ENCODE results near the gene ZNF426. TPM values are rescaled to one million over a fixed set of nuclear protein-coding genes. Genes with fewer than 3 reads are reported as not detected.

The ZNF426 gene
- total RNA-seq, 2 experiments from 2014 or later: 8.0 to 8.5 TPM

DNA sequence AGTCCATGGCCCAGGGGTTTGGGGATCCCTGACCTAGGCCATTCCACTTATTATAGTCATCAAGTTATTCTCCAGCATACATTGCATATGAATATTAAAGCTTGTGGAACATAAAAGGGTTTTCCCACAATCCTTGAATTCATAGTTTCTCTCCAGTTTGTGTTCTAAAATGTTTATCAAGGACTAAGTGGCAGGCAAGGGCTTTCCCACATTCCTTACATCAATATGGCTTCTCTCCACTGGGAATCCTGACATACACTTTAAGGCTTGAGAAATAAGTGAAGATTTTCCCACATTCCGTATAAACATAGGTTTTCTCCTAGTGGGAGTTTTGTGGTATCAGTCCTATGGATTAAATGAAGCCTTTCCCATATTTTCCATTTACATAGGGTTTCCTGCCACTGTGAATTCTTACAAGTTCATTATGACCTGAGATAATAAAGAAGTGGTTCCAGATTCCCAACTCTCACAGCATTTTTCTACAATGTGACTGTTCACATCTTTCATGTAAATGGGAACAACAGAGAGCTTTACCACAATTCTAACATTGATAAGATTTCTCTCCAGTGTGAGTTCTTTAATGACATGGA, 14.5 kb downstream of the ZNF426 start:
- BruUV-seq (replicated peaks): no TSS peak
- no peak for TF ChIP-seq EZH2phosphoT487 (IDR thresholded peaks at IDR 0.05; ENCODE audit: borderline replicate concordance, low read depth, low read length)
- TF ChIP-seq, protein P1, sequence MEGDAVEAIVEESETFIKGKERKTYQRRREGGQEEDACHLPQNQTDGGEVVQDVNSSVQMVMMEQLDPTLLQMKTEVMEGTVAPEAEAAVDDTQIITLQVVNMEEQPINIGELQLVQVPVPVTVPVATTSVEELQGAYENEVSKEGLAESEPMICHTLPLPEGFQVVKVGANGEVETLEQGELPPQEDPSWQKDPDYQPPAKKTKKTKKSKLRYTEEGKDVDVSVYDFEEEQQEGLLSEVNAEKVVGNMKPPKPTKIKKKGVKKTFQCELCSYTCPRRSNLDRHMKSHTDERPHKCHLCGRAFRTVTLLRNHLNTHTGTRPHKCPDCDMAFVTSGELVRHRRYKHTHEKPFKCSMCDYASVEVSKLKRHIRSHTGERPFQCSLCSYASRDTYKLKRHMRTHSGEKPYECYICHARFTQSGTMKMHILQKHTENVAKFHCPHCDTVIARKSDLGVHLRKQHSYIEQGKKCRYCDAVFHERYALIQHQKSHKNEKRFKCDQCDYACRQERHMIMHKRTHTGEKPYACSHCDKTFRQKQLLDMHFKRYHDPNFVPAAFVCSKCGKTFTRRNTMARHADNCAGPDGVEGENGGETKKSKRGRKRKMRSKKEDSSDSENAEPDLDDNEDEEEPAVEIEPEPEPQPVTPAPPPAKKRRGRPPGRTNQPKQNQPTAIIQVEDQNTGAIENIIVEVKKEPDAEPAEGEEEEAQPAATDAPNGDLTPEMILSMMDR (conservative IDR thresholded peaks at IDR 0.05; ENCODE audit: low read length): no peak
- ChIA-PET CTCF (ENCODE audit: unreplicated experiment) (no interaction called here), POLR2A (no interaction called here)
- intact Hi-C loops (cut with micrococcal nuclease; ENCODE audit: unreplicated experiment): no loop called here
- Histone ChIP-seq H3K9me2 (ENCODE audit: insufficient read depth, low read length) (no peaks in the 10 kb centered on the region), H3K9me3 (ENCODE audit: low read length) (peaks cover 16% of the 10 kb centered on the region; the same call in 1 of the 2 replicates), H3K27ac (ENCODE audit: low read depth, low read length, poor library complexity, severe bottlenecking) (no peak overlapping the region), H4K20me1 (ENCODE audit: insufficient read depth, low read length) (no peaks in the 10 kb centered on the region), H3K79me2 (ENCODE audit: insufficient read depth, low read depth, low read length) (no peaks in the 10 kb centered on the region), H2AFZ (ENCODE audit: low read length) (no peak overlapping the region), H3K4me1 (ENCODE audit: insufficient read depth, low read length, poor library complexity, severe bottlenecking) (no peaks in the 10 kb centered on the region), H3K4me3 (ENCODE audit: low read depth, low read length, poor library complexity, severe bottlenecking) (no peak overlapping the region), H3K4me2 (ENCODE audit: low read length) (no peak overlapping the region), H3K36me3 (ENCODE audit: insufficient read depth, low read length) (peaks cover 32% of the 10 kb centered on the region)
- no peak for DNase-seq (ENCODE audit: low spot score)

DNA sequence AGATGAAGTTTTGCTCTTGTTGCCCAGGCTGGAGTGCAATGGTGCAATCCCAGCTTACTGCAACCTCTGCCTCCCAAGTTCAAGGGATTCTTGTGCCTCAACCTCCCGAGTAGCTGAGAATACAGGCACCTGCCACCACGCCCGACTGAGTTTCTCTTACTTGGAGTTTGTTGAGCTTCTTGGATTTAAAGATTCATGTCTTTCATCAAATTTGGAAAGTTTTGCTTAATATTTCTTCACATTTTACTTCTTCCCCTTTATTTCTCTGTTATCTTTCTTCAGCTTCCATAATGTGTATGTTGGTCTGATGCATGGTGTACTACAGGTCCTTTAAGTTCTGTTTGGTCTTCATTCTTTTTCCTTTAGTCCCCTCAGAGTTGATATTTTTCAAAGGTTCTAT, 31.2 kb downstream of the ZNF426 start:
- no peaks in the 10 kb centered on the region for H3K9me2 ChIP-seq (ENCODE audit: insufficient read depth, low read length)
- BruUV-seq (replicated peaks): no TSS peak
- no peak overlapping the region for H3K4me3 ChIP-seq (ENCODE audit: low read depth, low read length, poor library complexity, severe bottlenecking)
- H3K79me2 ChIP-seq (ENCODE audit: insufficient read depth, low read depth, low read length): no peaks in the 10 kb centered on the region
- H3K4me2 ChIP-seq (ENCODE audit: low read length): no peak overlapping the region
- intact Hi-C loops (cut with micrococcal nuclease; ENCODE audit: unreplicated experiment): no loop called here
- DNase-seq (ENCODE audit: low spot score): no peak
- H2AFZ ChIP-seq (ENCODE audit: low read length): no peak overlapping the region
- peaks cover 7% of the 10 kb centered on the region; the same call in 1 of the 2 replicates for H3K9me3 ChIP-seq (ENCODE audit: low read length)
- H3K27ac ChIP-seq (ENCODE audit: low read depth, low read length, poor library complexity, severe bottlenecking): no peak overlapping the region
- H4K20me1 ChIP-seq (ENCODE audit: insufficient read depth, low read length): no peaks in the 10 kb centered on the region
- ChIA-PET POLR2A (no interaction called here), CTCF (ENCODE audit: unreplicated experiment) (no interaction called here)
- H3K4me1 ChIP-seq (ENCODE audit: insufficient read depth, low read length, poor library complexity, severe bottlenecking): no peaks in the 10 kb centered on the region
- TF ChIP-seq, protein P1 (conservative IDR thresholded peaks at IDR 0.05; ENCODE audit: low read length): no peak
- no peak for TF ChIP-seq EZH2phosphoT487 (IDR thresholded peaks at IDR 0.05; ENCODE audit: borderline replicate concordance, low read depth, low read length)
- H3K36me3 ChIP-seq (ENCODE audit: insufficient read depth, low read length): no peaks in the 10 kb centered on the region

DNA sequence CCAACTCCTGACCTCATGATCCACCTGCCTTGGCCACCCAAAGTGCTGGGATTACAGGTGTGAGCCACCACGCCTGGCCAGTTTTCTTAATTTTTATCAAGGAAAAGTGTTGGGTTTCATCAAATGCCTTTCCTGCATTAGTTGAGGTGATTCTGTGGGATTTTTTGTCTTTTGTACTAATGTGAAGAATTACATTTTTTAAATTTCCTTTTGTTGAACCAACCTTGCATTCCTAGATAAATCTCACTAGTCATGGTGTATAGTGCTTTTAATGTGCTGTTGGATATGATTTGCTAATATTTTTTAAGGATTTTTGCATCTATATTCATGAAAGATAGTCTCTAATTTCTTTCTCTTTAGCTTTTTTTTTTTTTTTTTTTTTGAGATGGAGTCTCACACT, 37.6 kb downstream of the ZNF426 start:
- no peaks in the 10 kb centered on the region for H4K20me1 ChIP-seq (ENCODE audit: insufficient read depth, low read length)
- intact Hi-C loops (cut with micrococcal nuclease; ENCODE audit: unreplicated experiment): no loop called here
- no peak overlapping the region for H3K4me2 ChIP-seq (ENCODE audit: low read length)
- CTCF ChIA-PET (ENCODE audit: unreplicated experiment): no interaction called here
- POLR2A ChIA-PET: no interaction called here
- no peak overlapping the region for H3K27ac ChIP-seq (ENCODE audit: low read depth, low read length, poor library complexity, severe bottlenecking)
- H3K4me1 ChIP-seq (ENCODE audit: insufficient read depth, low read length, poor library complexity, severe bottlenecking): no peaks in the 10 kb centered on the region
- no TSS peak for BruUV-seq (replicated peaks)
- no peaks in the 10 kb centered on the region for H3K36me3 ChIP-seq (ENCODE audit: insufficient read depth, low read length)
- TF ChIP-seq EZH2phosphoT487 (IDR thresholded peaks at IDR 0.05; ENCODE audit: borderline replicate concordance, low read depth, low read length): no peak
- TF ChIP-seq, protein P1 (conservative IDR thresholded peaks at IDR 0.05; ENCODE audit: low read length): no peak
- DNase-seq (ENCODE audit: low spot score): no peak
- peaks cover 7% of the 10 kb centered on the region; the same call in 1 of the 2 replicates for H3K9me3 ChIP-seq (ENCODE audit: low read length)
- no peak overlapping the region for H3K4me3 ChIP-seq (ENCODE audit: low read depth, low read length, poor library complexity, severe bottlenecking)
- H2AFZ ChIP-seq (ENCODE audit: low read length): no peak overlapping the region
- no peaks in the 10 kb centered on the region for H3K9me2 ChIP-seq (ENCODE audit: insufficient read depth, low read length)
- H3K79me2 ChIP-seq (ENCODE audit: insufficient read depth, low read depth, low read length): no peaks in the 10 kb centered on the region
